Smooth muscle cell (in vitro differentiated cells): Measurements from ENCODE around the gene EDDM3A. TPM values are rescaled to one million over a fixed set of nuclear protein-coding genes. Genes with fewer than 3 reads are reported as not detected.

Experiments
- DNase-seq: peaks from one replicate; lab custom pipeline; 2025; ENCODE audit not compliant: unreplicated experiment; lab: John Stamatoyannopoulos, UW
- H2AFZ ChIP-seq: fragments of 200-600 bp; sonication (generic); 2 replicates; pipeline ENCODE4 v1.6.0; 2016; ENCODE audit warnings: antibody characterized with exemption, low read depth, mild to moderate bottlenecking
- H3F3A ChIP-seq: fragments of 200-600 bp; sonication (generic); 2 replicates; pipeline ENCODE4 v1.6.0; 2017; ENCODE audit warnings: antibody characterized with exemption, low read depth
- H3K27ac ChIP-seq: fragments of 200-600 bp; sonication (generic); 2 replicates; pipeline ENCODE4 v1.5.1; 2016; ENCODE audit warnings: low read depth, mild to moderate bottlenecking
- H3K27me3 ChIP-seq: fragments of 200-600 bp; sonication (generic); 2 replicates; pipeline ENCODE4 v1.6.1; 2016; ENCODE audit warnings: low read depth, mild to moderate bottlenecking
- H3K36me3 ChIP-seq: fragments of 200-600 bp; sonication (generic); 2 replicates; pipeline ENCODE4 v1.5.1; 2016; ENCODE audit warnings: low read depth
- H3K4me1 ChIP-seq: fragments of 200-600 bp; sonication (generic); 2 replicates; pipeline ENCODE4 v1.5.1; 2016; ENCODE audit warnings: low read depth
- H3K4me2 ChIP-seq: fragments of 200-600 bp; sonication (generic); 2 replicates; pipeline ENCODE4 v1.6.0; 2016; ENCODE audit warnings: mild to moderate bottlenecking
- H3K4me3 ChIP-seq: fragments of 200-600 bp; sonication (generic); 2 replicates; pipeline ENCODE4 v1.5.1; 2016; ENCODE audit warnings: mild to moderate bottlenecking
- H3K79me2 ChIP-seq: fragments of 200-600 bp; sonication (generic); 2 replicates; pipeline ENCODE4 v1.6.0; 2016; ENCODE audit warnings: low read depth, mild to moderate bottlenecking
- H3K9ac ChIP-seq: fragments of 200-600 bp; sonication (generic); 2 replicates; pipeline ENCODE4 v1.6.0; 2016; ENCODE audit warnings: low read depth
- H3K9me3 ChIP-seq: fragments of 200-600 bp; sonication (generic); replicated peaks from 2 replicates; pipeline ENCODE4 v1.5.1; 2016; ENCODE audit warnings: low read depth
- H4K20me1 ChIP-seq: fragments of 200-600 bp; sonication (generic); 2 replicates; pipeline ENCODE4 v1.6.0; 2016; ENCODE audit warnings: low read depth
- WGBS: methylation state at CpG from one replicate; pipeline ENCODE4 v1.1.7; 2016; ENCODE audit warnings: low lambda C conversion rate; 5-methylcytosine and 5-hydroxymethylcytosine counted together
- polyA plus RNA-seq: library from polyadenylated mRNA; unstranded; fragments of >200 nt; fragmentation: Nextera tagmentation; extraction: Ambion mirVana; gene quantifications from 2 replicates; pipeline ENCODE4 v1.2.1, GENCODE V29; 2016
- total RNA-seq: library from RNA; depleted of rRNA; stranded (reverse); fragments of >200 nt; gene quantifications from 2 replicates; pipeline ENCODE4 v1.2.3, GENCODE V29; 2014
- TF ChIP-seq, protein P1 (sequence below): fragments of 200-600 bp; sonication (generic); IDR thresholded peaks from 2 replicates; pipeline ENCODE4 v1.5.1; 2017; ENCODE audit warnings: borderline replicate concordance, mild to moderate bottlenecking, antibody characterized with exemption; ENCODE audit not compliant: insufficient read depth, poor library complexity, severe bottlenecking

The EDDM3A gene
- total and polyA plus RNA-seq, 2 experiments from 2014 or later, result not detected

DNA sequence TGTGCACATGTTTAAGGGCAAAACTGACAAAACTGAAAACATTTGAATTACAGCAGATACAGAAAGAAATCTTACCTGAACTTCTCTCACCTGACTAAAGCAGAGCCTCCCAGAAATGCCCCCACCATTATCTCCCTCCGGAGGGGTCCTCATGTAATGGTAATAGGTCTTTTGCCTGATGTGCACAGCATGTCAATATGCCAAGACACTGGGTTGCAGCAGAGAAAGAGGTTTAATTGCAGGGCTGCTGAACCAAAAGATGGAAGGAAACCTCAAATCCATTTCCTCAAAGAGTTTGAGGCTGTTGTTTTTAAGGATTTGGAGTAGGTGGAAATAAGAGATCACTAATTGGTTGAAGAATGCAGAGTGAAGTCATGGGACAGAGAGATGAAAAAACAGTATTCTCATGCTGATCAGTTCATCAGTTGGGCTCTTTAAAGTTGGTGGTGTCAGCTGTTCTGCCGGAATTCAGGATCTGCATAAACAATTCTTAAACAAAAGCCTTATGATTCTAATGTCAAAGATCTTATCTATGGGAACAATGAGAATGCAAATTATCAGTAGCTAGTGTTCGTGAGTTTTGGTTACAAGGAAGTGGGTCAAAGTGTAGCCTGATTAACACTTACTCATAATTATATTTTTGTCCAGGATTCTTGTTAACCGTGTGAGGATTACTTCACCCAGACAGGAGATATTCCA is 38.9 kb upstream of the EDDM3A start:
- Histone ChIP-seq H4K20me1 (no peaks in the 10 kb centered on the region), H3K4me1 (no peaks in the 10 kb centered on the region), H3K79me2 (no peaks in the 10 kb centered on the region), H2AFZ (no peak overlapping the region), H3K36me3 (no peaks in the 10 kb centered on the region), H3K27me3 (no peaks in the 10 kb centered on the region), H3K9me3 (no peaks in the 10 kb centered on the region), H3K27ac (peak overlapping the region; percentile 54), H3K4me2 (peak overlapping the region; percentile 24), H3F3A (no peaks in the 10 kb centered on the region), H3K9ac (no peak overlapping the region), H3K4me3 (no peak overlapping the region)
- TF ChIP-seq, protein P1, sequence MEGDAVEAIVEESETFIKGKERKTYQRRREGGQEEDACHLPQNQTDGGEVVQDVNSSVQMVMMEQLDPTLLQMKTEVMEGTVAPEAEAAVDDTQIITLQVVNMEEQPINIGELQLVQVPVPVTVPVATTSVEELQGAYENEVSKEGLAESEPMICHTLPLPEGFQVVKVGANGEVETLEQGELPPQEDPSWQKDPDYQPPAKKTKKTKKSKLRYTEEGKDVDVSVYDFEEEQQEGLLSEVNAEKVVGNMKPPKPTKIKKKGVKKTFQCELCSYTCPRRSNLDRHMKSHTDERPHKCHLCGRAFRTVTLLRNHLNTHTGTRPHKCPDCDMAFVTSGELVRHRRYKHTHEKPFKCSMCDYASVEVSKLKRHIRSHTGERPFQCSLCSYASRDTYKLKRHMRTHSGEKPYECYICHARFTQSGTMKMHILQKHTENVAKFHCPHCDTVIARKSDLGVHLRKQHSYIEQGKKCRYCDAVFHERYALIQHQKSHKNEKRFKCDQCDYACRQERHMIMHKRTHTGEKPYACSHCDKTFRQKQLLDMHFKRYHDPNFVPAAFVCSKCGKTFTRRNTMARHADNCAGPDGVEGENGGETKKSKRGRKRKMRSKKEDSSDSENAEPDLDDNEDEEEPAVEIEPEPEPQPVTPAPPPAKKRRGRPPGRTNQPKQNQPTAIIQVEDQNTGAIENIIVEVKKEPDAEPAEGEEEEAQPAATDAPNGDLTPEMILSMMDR, result no peak
- DNase-seq, result no peak
- 58% methylated on average over 4 of the region's 4 CpGs for WGBS

DNA sequence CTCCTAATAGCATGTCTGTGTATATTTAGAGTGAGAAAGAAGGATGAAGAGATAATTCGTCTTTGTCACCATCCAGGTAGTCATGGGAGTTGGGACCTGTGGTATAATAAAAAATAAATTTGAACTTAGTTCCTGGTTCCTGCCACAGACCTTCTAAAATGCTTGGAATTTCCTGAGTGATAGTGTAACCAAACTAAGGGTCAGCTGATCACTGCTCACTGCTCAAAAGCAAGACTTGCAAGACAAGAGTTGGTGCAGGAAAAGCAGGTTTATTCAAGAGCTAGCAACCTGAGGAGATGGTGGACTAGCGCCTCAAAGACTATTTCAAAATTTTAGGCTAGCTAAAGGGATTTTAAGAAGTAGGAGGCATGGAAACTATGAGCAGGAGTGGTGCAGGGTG is 38.1 kb upstream of the EDDM3A start:
- 77% methylated on average over 2 of the region's 2 CpGs for WGBS
- DNase-seq, result no peak
- H3K4me3 ChIP-seq, result no peak overlapping the region
- H3K27me3 ChIP-seq, result no peaks in the 10 kb centered on the region
- no peaks in the 10 kb centered on the region for H3K36me3 ChIP-seq
- peak overlapping the region; percentile 24 for H3K4me2 ChIP-seq
- no peaks in the 10 kb centered on the region for H4K20me1 ChIP-seq
- H3F3A ChIP-seq, result no peaks in the 10 kb centered on the region
- TF ChIP-seq, protein P1, result no peak
- no peaks in the 10 kb centered on the region for H3K4me1 ChIP-seq
- no peak overlapping the region for H3K9ac ChIP-seq
- no peak overlapping the region for H2AFZ ChIP-seq
- H3K9me3 ChIP-seq, result no peaks in the 10 kb centered on the region
- H3K27ac ChIP-seq, result peak overlapping the region; percentile 54
- no peaks in the 10 kb centered on the region for H3K79me2 ChIP-seq

DNA sequence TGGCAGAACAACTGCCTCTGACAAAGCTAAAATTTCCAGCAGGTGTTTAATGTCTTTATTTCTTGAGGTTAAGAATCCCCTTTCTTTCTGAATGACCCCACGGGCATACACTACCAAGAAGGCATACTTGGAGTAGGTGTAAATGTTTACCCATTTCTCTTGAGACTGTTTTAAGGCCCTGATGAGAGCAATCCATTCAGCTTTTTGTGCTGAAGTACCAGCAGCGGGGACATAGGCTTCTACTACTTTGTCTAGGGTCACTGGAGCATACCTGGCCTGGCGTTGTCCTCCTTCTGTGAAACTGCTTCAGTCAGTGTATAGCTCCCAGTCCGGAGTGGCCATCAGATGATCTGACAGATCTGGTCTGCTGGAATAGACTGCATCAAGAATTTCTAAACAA is 34.4 kb upstream of the EDDM3A start:
- no peak overlapping the region for H3K27ac ChIP-seq
- TF ChIP-seq, protein P1, result no peak
- H3K9me3 ChIP-seq, result no peaks in the 10 kb centered on the region
- H3K27me3 ChIP-seq, result no peaks in the 10 kb centered on the region
- DNase-seq, result no peak
- H3K9ac ChIP-seq, result no peak overlapping the region
- H3K36me3 ChIP-seq, result no peaks in the 10 kb centered on the region
- H3K4me2 ChIP-seq, result no peak overlapping the region
- no peak overlapping the region for H3K4me3 ChIP-seq
- H4K20me1 ChIP-seq, result no peaks in the 10 kb centered on the region
- no peak overlapping the region for H2AFZ ChIP-seq
- WGBS, result 71% methylated on average over 4 of the region's 4 CpGs
- H3K4me1 ChIP-seq, result no peaks in the 10 kb centered on the region
- no peaks in the 10 kb centered on the region for H3K79me2 ChIP-seq
- no peaks in the 10 kb centered on the region for H3F3A ChIP-seq

DNA sequence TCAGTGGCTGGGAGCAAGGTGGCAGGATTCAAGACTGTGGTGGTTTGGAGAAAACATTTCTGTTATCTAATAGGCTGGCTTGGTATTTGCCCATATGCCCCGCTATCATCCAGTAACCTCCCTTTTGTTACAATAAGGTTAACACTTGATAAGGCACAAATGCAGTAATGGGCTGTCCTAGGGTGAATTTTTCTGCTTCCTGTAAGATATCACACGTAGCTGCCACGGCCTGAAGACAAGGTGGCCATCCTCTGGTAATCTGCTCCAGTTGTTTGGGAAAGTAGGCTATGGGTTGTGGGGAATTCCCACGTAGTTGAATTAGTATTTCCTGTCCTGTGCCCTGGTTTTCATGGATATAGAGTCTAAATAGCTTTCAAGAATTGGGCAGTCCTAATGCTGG is 34.0 kb upstream of the EDDM3A start:
- H3K27me3 ChIP-seq, result no peaks in the 10 kb centered on the region
- H4K20me1 ChIP-seq, result no peaks in the 10 kb centered on the region
- H3K36me3 ChIP-seq, result no peaks in the 10 kb centered on the region
- DNase-seq, result no peak
- TF ChIP-seq, protein P1, result no peak
- H3K4me3 ChIP-seq, result no peak overlapping the region
- H3K27ac ChIP-seq, result no peak overlapping the region
- no peaks in the 10 kb centered on the region for H3K9me3 ChIP-seq
- H3K79me2 ChIP-seq, result no peaks in the 10 kb centered on the region
- no peaks in the 10 kb centered on the region for H3F3A ChIP-seq
- H3K4me1 ChIP-seq, result no peaks in the 10 kb centered on the region
- WGBS, result 40% methylated on average over 4 of the region's 4 CpGs
- no peak overlapping the region for H3K4me2 ChIP-seq
- H3K9ac ChIP-seq, result no peak overlapping the region
- H2AFZ ChIP-seq, result no peak overlapping the region
